ENCODE results near the gene GALNT17. TPM values are rescaled to one million over a fixed set of nuclear protein-coding genes. Genes with fewer than 3 reads are reported as not detected.

Gene GALNT17
- total and polyA plus RNA-seq, 5 donors, result 0.71 to 9.0 (median 5.2) TPM

DNA sequence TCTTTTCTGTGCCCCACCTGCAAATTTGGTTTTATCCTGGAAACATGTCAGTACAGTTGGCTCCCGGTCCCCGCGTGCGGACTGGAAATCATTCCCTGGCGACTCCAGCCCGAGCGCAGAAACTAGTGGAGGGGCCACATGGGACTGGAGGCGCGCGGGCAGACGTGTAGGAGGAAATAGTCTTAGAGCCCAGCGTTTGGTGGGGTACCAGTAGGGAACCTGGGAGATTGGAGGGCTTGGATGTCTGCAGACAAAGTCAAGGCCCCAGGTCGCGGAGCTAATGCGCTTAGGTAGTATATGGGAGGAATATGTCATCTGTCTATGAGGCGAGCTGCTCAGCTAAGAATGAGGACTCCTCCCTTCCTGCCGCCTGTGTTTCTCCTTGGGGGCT is 1.3 kb downstream of the GALNT17 start:
- H3K4me1 ChIP-seq (ENCODE audit: control insufficient read depth, insufficient read depth, low read length), result no peaks in the 10 kb centered on the region
- intact Hi-C loops (cut with DNase I), result no loop called here
- H3K4me3 ChIP-seq (ENCODE audit: low read length), result no peak overlapping the region
- 18% methylated on average over 17 of the region's 17 CpGs for WGBS
- H3K9me3 ChIP-seq (ENCODE audit: control insufficient read depth, low read length), result no peaks in the 10 kb centered on the region
- no peaks in the 10 kb centered on the region for H3K27me3 ChIP-seq (ENCODE audit: control insufficient read depth, insufficient read depth)
- H3K27ac ChIP-seq (ENCODE audit: low read length), result no peak overlapping the region
- no peak for ATAC-seq
- DNase-seq, result no peak

DNA sequence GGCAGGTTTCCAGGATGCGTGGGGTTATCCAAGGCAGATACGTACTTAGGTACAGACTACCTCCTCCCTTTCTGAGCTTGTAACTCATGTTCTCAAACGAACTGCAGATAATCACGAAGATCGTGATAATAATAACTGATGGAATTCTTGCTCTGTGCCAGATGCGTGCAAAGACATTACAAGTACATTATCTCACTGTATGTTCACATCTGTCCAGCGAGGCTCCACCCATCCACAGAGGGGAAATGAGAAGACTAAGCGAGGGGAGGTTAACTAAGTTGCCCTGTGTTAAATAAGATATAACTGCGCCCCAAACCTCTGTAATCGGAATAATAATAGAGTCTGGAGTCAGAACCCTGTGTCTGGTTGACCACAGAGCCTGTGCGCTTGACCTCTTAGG is 1.9 kb downstream of the GALNT17 start:
- no peaks in the 10 kb centered on the region for H3K4me1 ChIP-seq (ENCODE audit: control insufficient read depth, insufficient read depth, low read length)
- H3K4me3 ChIP-seq (ENCODE audit: low read length), result no peak overlapping the region
- no peaks in the 10 kb centered on the region for H3K27me3 ChIP-seq (ENCODE audit: control insufficient read depth, insufficient read depth)
- ATAC-seq, result no peak
- H3K27ac ChIP-seq (ENCODE audit: low read length), result no peak overlapping the region
- intact Hi-C loops (cut with DNase I), result no loop called here
- DNase-seq, result no peak
- no peaks in the 10 kb centered on the region for H3K9me3 ChIP-seq (ENCODE audit: control insufficient read depth, low read length)
- WGBS, result 67% methylated on average over 11 of the region's 11 CpGs

DNA sequence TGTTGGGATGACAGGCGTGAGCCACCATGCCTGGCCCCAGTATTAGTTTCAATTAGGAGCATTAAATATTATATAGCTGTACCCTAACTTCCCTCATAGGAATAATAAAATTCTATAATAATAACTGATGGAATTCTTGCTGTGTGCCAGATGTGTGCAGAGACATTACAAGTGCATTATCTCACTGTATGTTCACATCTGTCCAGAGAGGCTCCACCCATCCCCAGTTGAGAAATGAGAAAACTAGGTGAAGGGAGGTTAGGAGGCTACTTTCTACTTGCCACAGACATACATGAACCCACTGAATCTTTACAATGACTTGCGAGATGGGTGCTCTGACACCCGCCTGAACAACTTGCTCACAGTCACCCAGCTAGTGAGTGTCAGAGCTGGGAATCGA is 3.2 kb downstream of the GALNT17 start:
- intact Hi-C loops (cut with DNase I), result no loop called here
- Histone ChIP-seq H3K4me1 (ENCODE audit: control insufficient read depth, insufficient read depth, low read length) (no peaks in the 10 kb centered on the region), H3K4me3 (ENCODE audit: low read length) (no peak overlapping the region), H3K27ac (ENCODE audit: low read length) (no peak overlapping the region), H3K27me3 (ENCODE audit: control insufficient read depth, insufficient read depth) (no peaks in the 10 kb centered on the region), H3K9me3 (ENCODE audit: control insufficient read depth, low read length) (no peaks in the 10 kb centered on the region)
- 85% methylated on average over 4 of the region's 4 CpGs for WGBS
- no peak for ATAC-seq
- DNase-seq, result no peak

DNA sequence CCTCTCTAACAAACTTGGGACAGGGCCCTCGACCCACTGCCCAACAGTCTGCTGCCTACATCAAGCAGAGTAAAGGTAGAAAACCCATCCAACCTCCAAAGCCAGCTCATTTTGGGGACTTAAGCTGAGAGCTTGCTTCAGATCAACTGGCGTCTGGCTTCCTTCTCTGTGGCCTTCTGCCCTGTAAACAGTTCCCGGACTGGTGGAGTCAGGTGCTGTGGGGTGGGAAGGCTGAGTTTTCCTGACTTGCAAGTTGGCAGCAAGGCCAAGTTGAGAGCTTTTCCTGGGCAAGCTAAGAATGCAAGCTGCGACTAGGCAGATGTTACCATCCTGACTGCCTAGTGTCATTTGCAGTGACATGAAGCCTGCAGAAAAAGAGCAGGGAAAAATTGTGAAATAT is 3.7 kb downstream of the GALNT17 start:
- no peak for ATAC-seq
- intact Hi-C loops (cut with DNase I), result no loop called here
- no peak overlapping the region for H3K27ac ChIP-seq (ENCODE audit: low read length)
- 61% methylated on average over 4 of the region's 4 CpGs for WGBS
- H3K4me3 ChIP-seq (ENCODE audit: low read length), result no peak overlapping the region
- H3K4me1 ChIP-seq (ENCODE audit: control insufficient read depth, insufficient read depth, low read length), result no peaks in the 10 kb centered on the region
- no peaks in the 10 kb centered on the region for H3K9me3 ChIP-seq (ENCODE audit: control insufficient read depth, low read length)
- no peak for DNase-seq
- no peaks in the 10 kb centered on the region for H3K27me3 ChIP-seq (ENCODE audit: control insufficient read depth, insufficient read depth)

DNA sequence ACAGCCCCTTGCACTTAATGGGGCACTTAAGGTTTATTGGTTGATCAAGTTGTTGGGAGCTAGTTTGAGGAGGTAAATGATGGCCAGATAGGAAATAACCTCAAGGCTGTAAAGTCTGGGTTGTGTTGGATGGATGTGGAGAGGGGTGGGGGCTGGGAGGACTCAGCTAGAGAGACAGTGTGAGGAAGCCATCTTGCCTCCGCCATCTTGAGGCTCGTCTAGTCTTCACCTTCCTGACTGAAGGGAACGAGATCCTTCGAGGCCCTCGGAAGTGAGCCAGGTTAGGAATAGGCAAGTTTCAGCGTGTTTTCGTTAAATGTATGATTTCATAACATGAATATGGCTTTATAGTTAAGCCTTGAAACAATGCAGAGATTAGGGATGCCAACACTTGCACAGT is 5.5 kb downstream of the GALNT17 start:
- H3K4me3 ChIP-seq (ENCODE audit: low read length), result no peak overlapping the region
- WGBS, result 96% methylated on average over 7 of the region's 7 CpGs
- DNase-seq (no peak), ATAC-seq (no peak)
- intact Hi-C loops (cut with DNase I), result no loop called here
- no peaks in the 10 kb centered on the region for H3K27me3 ChIP-seq (ENCODE audit: control insufficient read depth, insufficient read depth)
- no peaks in the 10 kb centered on the region for H3K9me3 ChIP-seq (ENCODE audit: control insufficient read depth, low read length)
- H3K4me1 ChIP-seq (ENCODE audit: control insufficient read depth, insufficient read depth, low read length), result no peaks in the 10 kb centered on the region
- H3K27ac ChIP-seq (ENCODE audit: low read length), result no peak overlapping the region

DNA sequence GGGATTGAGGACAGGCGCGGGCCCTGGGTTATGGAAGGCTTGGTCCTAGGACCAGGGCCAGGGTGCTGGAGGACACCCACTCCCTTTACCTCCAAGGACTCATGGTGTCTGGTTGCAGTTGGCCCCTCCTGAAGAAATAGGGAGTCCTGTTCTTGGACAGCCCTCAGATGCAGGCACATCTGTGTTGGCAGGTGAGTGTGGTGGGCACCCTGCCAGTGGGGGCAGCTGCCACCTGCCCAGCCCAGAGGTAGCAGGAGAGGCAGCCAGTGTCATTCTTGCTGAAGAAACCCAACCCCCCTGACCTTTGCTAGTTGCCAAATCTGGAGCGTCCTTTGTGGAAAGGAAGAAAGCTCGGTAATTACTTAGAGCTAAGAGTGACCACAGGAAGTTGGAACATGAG is 8.3 kb downstream of the GALNT17 start:
- no peaks in the 10 kb centered on the region for H3K4me1 ChIP-seq (ENCODE audit: control insufficient read depth, insufficient read depth, low read length)
- no peak for ATAC-seq
- intact Hi-C loops (cut with DNase I), result no loop called here
- no peaks in the 10 kb centered on the region for H3K27me3 ChIP-seq (ENCODE audit: control insufficient read depth, insufficient read depth)
- H3K9me3 ChIP-seq (ENCODE audit: control insufficient read depth, low read length), result no peaks in the 10 kb centered on the region
- no peak for DNase-seq
- WGBS, result 74% methylated on average over 4 of the region's 4 CpGs
- H3K4me3 ChIP-seq (ENCODE audit: low read length), result no peak overlapping the region
- no peak overlapping the region for H3K27ac ChIP-seq (ENCODE audit: low read length)

DNA sequence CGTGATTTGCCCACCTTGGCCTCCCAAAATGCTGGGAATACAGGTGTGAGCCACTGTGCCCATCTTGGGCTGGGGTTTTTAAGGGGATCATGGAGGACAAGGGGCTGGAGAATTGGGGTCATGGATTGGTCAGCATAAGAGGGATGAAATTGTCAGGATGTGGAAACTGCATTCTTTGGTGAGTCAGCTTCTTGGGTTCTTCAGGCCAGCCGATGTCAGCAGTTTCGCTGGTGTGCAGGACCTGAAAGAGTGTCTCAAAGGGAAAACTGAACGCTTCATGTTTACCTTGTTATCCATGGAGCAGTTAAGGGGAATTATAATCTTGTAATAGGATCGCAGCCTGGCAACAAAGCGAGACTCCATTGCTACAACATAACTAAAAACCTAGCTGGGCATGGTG is 13.0 kb downstream of the GALNT17 start:
- no peak overlapping the region for H3K4me3 ChIP-seq (ENCODE audit: low read length)
- no peak overlapping the region for H3K27ac ChIP-seq (ENCODE audit: low read length)
- 84% methylated on average over 6 of the region's 6 CpGs for WGBS
- H3K4me1 ChIP-seq (ENCODE audit: control insufficient read depth, insufficient read depth, low read length), result peaks cover 2% of the 10 kb centered on the region
- DNase-seq (no peak), ATAC-seq (no peak)
- H3K27me3 ChIP-seq (ENCODE audit: control insufficient read depth, insufficient read depth), result no peaks in the 10 kb centered on the region
- intact Hi-C loops (cut with DNase I), result no loop called here
- no peaks in the 10 kb centered on the region for H3K9me3 ChIP-seq (ENCODE audit: control insufficient read depth, low read length)

DNA sequence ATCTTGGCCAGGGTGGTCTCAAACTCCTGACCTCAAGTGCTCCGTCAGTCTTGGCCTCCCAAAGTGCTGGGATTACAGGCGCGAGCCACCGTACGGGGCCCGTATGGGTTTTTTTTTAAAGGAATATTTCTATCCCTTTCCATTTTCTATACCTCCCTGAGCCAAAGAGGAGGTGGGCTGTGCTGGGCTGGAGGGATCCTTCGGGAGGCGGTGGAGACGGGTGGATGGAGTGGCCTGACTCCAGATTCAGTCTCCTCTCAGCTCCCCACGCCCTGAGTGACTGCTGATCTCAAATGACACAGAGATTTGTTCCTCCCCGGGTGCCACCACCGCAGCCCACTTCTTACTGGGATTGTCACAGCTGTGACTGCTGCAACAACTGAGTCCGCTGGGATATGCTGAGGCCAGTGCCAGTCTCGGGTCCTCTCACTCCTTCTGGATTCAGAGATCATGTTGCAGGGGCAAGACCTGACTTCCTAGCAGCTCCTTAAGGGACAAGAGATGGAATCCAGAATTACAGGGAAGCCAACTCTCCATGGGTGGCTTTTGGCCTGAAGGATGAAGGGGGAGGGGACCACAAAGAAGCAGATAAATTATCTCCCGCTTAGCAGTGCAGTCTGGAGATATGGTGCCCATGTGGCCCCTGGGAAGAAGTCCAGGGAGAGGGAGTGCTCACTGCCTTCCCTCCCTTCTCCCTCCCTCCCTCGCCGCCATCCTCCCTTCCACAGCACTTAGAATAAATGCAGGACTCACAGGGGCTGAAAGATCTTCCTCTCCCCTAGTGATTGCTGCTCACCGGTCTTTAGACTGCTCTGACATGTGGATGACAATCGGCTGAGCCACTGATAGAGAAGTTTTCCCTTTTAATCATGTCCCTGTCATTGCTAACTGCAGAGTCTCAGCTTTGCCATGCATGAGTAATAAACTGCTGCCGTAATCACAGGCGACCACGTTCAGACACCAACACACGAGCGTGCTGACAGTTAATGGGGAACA is 14.3 kb downstream of the GALNT17 start:
- WGBS, result 39% methylated on average over 24 of the region's 24 CpGs
- DNase-seq (no peak), ATAC-seq (peak in 1 of 2 donors; percentile 26)
- H3K27me3 ChIP-seq (ENCODE audit: control insufficient read depth, insufficient read depth), result no peaks in the 10 kb centered on the region
- peaks cover 2% of the 10 kb centered on the region for H3K4me1 ChIP-seq (ENCODE audit: control insufficient read depth, insufficient read depth, low read length)
- intact Hi-C loops (cut with DNase I), result no loop called here
- H3K9me3 ChIP-seq (ENCODE audit: control insufficient read depth, low read length), result no peaks in the 10 kb centered on the region
- no peak overlapping the region for H3K4me3 ChIP-seq (ENCODE audit: low read length)
- no peak overlapping the region for H3K27ac ChIP-seq (ENCODE audit: low read length)

DNA sequence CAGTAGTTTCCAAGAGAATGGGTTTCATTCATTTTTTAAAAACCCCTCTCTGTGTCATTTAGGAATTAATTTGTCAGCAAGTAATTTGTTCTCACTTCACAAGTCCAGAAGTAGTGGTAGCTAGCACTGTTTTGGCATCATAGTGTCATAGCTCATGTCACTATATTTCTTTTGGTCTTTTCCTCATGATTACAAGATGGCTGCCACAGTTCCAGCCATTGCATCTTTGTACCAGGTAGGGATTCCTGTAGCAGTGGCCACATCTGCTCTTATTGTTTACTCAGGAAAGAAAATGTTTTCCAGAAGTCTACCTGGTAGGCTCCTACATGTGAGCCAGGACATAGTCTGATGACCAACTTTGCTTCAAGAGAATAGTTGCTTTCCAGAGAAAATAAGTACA is 16.2 kb downstream of the GALNT17 start:
- no peak for ATAC-seq
- H3K27ac ChIP-seq (ENCODE audit: low read length), result no peak overlapping the region
- intact Hi-C loops (cut with DNase I), result no loop called here
- DNase-seq, result no peak
- no peaks in the 10 kb centered on the region for H3K27me3 ChIP-seq (ENCODE audit: control insufficient read depth, insufficient read depth)
- no peak overlapping the region for H3K4me3 ChIP-seq (ENCODE audit: low read length)
- peaks cover 2% of the 10 kb centered on the region for H3K4me1 ChIP-seq (ENCODE audit: control insufficient read depth, insufficient read depth, low read length)
- H3K9me3 ChIP-seq (ENCODE audit: control insufficient read depth, low read length), result no peaks in the 10 kb centered on the region

DNA sequence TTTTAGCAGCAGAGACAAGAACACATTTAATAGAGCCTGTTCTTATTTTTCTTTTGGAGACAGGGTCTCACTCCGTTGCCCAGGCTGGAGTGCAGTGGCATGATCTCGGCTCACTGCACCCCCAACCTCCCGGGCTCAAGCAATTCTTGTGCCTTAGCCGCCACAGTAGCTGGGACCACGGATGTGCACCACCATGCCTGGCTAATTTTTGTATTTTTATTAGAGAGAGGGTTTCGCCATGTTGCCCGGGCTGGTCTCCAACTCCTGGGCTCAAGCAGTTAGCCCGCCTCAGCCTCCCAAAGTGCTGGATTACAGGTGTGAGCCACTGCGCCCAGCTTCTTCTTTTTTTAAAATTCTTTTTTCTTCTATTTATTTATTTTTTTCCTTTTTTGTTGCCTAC is 23.3 kb downstream of the GALNT17 start:
- Histone ChIP-seq H3K27me3 (ENCODE audit: control insufficient read depth, insufficient read depth) (no peaks in the 10 kb centered on the region), H3K4me3 (ENCODE audit: low read length) (no peak overlapping the region), H3K4me1 (ENCODE audit: control insufficient read depth, insufficient read depth, low read length) (no peaks in the 10 kb centered on the region), H3K9me3 (ENCODE audit: control insufficient read depth, low read length) (no peaks in the 10 kb centered on the region), H3K27ac (ENCODE audit: low read length) (no peak overlapping the region)
- 93% methylated on average over 9 of the region's 9 CpGs for WGBS
- intact Hi-C loops (cut with DNase I), result no loop called here
- no peak for DNase-seq
- ATAC-seq, result no peak

DNA sequence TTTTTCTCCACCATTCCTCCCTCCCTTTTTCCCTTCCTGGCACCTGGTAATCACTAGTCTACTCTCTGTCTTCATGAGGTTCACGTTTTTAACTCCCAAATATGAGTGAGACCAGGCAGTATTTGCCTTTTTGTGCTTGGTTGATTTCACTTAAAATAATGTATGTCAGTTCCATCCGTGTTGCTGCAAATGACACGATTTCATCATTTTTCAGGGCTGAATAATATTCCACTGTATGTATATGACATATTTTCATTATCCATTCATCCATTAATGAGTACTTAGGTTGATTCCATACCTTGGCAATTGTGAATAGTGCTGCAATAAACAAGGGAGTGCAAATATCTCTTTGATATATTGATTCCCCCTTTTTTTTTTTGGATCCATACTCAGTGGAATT is 25.8 kb downstream of the GALNT17 start:
- no peaks in the 10 kb centered on the region for H3K9me3 ChIP-seq (ENCODE audit: control insufficient read depth, low read length)
- DNase-seq (no peak), ATAC-seq (no peak)
- H3K27me3 ChIP-seq (ENCODE audit: control insufficient read depth, insufficient read depth), result no peaks in the 10 kb centered on the region
- no peaks in the 10 kb centered on the region for H3K4me1 ChIP-seq (ENCODE audit: control insufficient read depth, insufficient read depth, low read length)
- H3K27ac ChIP-seq (ENCODE audit: low read length), result no peak overlapping the region
- no peak overlapping the region for H3K4me3 ChIP-seq (ENCODE audit: low read length)
- intact Hi-C loops (cut with DNase I), result no loop called here
- 85% methylated on average over 3 of the region's 3 CpGs for WGBS

DNA sequence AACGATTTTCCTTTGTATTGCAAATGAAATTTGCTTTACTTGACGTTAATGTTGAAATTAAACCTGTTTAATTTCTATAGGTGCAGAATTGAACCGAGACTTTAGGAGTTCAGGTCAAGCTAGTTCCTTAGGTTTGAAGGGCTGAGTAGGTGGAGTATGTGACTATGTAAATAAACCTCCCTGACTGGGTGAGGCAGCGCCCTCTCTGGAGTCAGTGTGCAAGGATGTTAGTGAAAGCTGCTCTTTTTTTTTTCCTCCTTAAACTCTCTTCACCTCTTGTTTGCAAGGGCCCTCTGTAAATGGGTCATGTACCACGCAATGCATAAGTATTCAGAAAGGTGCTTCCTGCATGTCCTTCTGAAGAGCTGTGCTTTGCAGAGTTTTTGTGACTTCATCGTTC is 33.8 kb downstream of the GALNT17 start:
- no peaks in the 10 kb centered on the region for H3K27me3 ChIP-seq (ENCODE audit: control insufficient read depth, insufficient read depth)
- 84% methylated on average over 6 of the region's 6 CpGs for WGBS
- H3K27ac ChIP-seq (ENCODE audit: low read length), result no peak overlapping the region
- DNase-seq (no peak), ATAC-seq (no peak)
- H3K4me1 ChIP-seq (ENCODE audit: control insufficient read depth, insufficient read depth, low read length), result no peaks in the 10 kb centered on the region
- H3K4me3 ChIP-seq (ENCODE audit: low read length), result no peak overlapping the region
- intact Hi-C loops (cut with DNase I), result no loop called here
- H3K9me3 ChIP-seq (ENCODE audit: control insufficient read depth, low read length), result no peaks in the 10 kb centered on the region
